ENCODE measurements around the gene ZFAND5. TPM values are rescaled to one million over a fixed set of nuclear protein-coding genes. Genes with fewer than 3 reads are reported as not detected.

ZFAND5 gene
- 377 TPM for total RNA-seq
- long read RNA-seq, transcript ZFAND5-205 (7 exons, 2,785 nt): minor isoform, 36 of 137 reads
- long read RNA-seq, transcript ZFAND5-204 (6 exons, 2,686 nt): major isoform, 54 of 137 reads
- long read RNA-seq, partial matches to known transcripts: 22 of 137 reads
- long read RNA-seq, other reads (novel, unspliced or antisense): 20 of 137 reads

DNA sequence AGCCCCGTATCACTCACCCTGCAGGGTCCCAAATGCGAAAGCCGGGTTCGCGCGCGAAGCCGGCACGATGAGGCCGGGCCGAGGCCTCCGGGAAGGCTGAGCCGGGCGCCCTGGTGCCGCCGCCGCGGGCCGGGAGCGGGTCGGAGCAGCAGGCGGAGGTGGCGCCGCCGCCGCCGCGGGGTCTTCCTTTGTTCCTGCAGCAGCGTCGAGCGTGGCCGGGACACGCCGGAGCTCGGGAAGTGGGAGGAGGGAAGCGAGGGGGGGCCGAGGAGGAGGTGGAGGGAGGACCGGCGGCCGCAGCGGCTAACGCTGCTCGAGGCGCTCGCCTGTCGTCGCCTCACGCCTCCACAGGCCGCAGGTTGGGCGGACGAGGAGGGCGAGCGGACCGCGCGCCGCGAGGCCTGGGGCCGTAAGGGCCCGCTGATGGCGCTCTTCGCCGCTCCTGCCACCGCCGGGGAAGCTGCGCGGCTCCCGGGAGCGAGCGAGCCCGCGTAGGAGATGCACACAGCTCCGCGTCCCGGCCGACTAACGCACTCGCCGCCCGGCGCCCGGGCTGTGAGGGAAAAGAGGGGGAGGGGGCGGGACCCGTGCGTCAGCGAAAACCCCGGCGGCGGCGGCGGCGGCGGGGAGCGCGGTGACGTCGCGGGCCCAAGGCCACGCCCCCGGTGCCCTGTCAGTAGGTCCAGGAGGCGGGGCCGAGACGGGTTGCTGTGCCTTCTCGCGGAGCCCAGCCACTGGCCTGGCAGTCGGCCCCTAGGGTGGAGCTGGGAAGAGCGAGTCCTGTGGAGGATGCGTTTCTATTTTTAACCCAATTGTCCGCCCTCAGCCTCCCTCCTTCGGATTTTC lies at the start of gene ZFAND5:
ZFAND5 (minus strand) TSS at position 530 of the 846 bp plus-strand sequence. CDS start 4,430 bp downstream, outside the sequence.
- DNase-seq (ENCODE audit: low spot score): peak; percentile 97

GRCh38 chr9:72412483-72413040 lies 47.6 kb upstream of the ZFAND5 start:
- DNase-seq (ENCODE audit: low spot score): no peak

DNA sequence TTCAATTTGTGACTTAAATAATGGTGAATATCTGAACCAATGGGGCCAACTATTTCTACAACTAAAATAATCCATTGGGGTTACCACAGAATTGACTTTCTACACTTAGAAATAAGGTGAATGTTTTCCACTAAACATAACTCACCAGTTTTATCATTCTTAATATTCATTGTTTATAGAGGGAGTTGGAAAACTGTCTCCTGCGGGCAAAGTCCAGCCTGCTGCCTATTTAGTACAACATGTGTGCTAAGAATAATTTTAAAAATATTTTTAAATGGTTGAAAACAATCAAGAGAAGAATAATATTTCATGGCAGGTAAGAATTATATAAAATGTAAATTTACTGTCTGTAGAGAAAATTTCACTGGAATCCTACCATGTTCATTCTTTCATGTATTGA lies 45.2 kb upstream of the ZFAND5 start:
- DNase-seq (ENCODE audit: low spot score): no peak

DNA sequence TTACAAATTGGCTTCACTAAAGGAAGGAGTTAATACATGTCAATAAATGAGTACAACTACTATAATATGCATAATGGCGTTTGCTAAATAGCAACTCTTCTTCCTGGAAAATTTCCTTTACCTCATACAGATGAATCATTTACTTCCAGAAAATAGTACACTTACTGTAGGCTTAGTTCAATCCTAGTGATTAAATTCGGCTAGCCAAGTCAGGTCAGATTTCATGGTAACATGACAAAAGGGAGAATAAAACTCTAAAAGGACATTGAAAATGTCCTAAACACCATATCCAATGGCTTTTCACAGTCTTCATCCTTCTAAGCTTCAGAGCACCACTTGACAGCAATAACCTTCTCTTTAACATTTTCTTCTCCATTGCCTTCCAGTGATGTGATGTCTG lies 42.1 kb upstream of the ZFAND5 start:
- no peak for DNase-seq (ENCODE audit: low spot score)

DNA sequence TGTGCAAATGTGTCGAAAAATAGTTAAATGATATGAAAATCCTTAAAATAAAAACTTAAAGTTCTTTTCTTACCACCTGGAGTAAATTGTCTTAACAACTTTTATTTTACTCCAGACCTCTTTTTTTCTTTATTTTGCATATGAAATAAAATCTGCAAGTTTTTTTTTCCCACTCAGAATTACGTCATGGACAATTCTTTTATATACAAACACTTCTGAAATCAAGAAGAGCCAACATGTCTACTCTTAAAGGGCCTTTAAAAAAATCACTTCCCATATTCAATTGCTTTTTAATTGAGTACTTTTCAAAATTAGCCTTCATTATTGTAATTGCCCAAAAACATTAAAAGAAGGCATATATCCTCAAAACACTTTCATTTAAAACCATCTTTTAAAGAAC lies 37.7 kb upstream of the ZFAND5 start:
- DNase-seq (ENCODE audit: low spot score): no peak

DNA sequence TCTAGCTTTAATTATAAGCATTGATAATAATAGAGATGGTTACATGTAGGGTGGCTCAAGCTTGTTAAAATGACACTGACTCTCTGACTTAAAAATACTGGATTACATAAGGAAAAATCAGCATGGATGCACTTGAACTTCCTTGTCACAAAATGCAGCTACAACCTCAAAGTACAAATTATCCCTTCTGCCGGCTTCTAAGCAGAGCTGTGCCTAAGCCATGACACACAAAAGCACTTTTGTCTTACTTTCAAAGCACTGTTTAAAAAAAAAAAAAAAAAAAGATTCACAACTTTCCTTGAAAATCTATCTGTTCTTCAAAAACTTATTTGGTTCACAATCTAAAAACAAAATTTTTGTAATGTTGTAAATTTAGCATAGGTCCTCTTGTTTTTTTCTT lies 36.4 kb upstream of the ZFAND5 start:
- no peak for DNase-seq (ENCODE audit: low spot score)

DNA sequence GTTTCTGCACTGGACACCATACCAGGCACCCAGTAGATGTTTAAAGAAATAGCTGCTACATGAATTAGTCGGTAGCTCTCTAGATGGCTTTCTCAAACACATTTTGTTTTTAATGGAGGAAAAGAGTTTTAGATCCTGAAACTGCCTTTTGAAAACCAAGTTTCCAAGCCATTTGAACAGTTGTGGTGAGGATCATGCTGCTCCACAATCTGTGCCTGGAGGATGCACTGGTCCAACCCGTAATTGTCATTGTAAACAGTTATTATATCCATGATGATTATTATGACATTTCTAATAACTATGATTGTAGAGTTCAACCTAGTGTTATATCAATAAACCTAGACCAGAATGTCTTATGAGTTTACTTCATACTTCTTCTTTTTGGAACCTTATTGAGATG lies 35.9 kb upstream of the ZFAND5 start:
- no peak for DNase-seq (ENCODE audit: low spot score)

- no peak for DNase-seq (ENCODE audit: low spot score)
These were observed 34.4 kb upstream of the ZFAND5 start for GRCh38 chr9:72399391-72399790.

GRCh38 chr9:72396247-72397091 lies 31.5 kb upstream of the ZFAND5 start:
- no peak for DNase-seq (ENCODE audit: low spot score)

GRCh38 chr9:72394066-72394465 lies 29.1 kb upstream of the ZFAND5 start:
- DNase-seq (ENCODE audit: low spot score): no peak

DNA sequence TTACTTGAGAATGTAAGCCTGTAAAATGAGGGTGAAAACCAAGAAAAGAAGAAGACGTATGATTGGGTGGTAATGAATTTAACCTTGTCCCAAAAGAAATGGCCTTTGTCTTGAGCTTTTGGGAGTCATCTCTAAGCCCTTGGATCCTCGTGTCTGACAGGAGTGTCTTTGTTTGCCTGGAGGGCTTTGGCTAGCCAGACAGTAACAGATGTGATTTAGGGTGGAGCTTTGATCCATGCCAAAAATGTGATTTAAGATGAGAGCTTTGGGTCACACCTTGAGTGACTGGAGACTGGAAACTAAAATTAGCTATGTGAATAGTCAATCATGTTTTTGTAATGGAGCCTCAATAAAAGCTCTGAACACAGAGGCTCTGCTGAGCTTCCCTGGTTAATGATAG lies 25.9 kb upstream of the ZFAND5 start:
- DNase-seq (ENCODE audit: low spot score): no peak

GRCh38 chr9:72386186-72386585 lies 21.2 kb upstream of the ZFAND5 start:
- DNase-seq (ENCODE audit: low spot score): no peak

- DNase-seq (ENCODE audit: low spot score): no peak
These were observed 19.9 kb upstream of the ZFAND5 start for GRCh38 chr9:72384710-72385485.

DNA sequence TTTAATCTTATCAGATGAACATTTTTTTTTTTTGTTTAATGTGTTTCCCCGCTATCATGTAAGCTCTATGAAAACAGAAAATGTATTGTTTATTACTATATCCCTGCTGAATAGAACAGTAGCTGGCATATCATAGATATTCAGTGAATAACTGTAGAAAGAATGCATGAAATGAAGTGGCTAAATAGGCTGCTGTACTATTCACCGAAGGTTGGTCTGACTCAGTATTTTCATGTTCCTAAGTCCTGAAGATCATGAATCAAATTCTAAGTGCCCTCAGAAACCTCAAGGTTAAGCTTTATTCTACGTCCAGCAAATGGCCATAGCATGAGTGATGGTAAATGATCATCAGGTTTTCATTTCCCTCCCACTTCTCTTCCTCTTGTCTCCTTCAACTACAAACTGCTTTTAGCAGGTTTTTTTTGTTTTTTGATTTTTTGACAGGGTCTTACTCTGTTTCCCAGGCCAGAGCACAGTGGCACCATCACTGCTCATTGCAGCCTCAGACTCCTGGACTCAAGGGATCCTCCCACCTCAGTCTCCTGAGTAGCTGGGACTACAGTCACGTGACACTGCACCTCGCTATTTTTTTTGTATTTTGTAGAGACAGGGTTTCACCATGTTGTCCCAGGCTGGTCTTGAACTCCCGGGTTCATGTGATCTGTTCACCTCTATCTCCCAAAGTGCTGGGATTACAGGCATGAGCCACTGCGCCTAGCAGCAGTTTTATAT lies 19.1 kb upstream of the ZFAND5 start:
- no peak for DNase-seq (ENCODE audit: low spot score)

- DNase-seq (ENCODE audit: low spot score): no peak
These were observed 17.4 kb upstream of the ZFAND5 start for GRCh38 chr9:72382405-72382804.

DNA sequence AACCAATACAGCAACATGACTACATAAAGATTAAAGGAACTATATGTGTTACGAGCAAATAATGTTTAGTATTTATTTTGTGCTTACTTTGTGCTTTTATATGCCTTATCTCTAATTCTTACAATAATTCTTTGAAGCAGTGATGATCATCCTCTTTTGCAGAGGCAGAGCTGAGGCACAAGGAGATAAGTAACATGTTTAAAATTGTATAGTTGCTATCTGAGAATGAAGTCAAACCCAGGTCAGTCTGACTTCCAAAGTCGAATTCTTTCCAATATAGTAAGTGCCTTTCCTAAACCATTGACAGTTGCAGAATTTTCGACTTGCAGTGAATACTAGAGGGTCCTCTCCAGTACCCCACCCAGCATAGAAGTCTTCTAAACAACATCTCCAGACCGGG lies 12.0 kb upstream of the ZFAND5 start:
- no peak for DNase-seq (ENCODE audit: low spot score)

DNA sequence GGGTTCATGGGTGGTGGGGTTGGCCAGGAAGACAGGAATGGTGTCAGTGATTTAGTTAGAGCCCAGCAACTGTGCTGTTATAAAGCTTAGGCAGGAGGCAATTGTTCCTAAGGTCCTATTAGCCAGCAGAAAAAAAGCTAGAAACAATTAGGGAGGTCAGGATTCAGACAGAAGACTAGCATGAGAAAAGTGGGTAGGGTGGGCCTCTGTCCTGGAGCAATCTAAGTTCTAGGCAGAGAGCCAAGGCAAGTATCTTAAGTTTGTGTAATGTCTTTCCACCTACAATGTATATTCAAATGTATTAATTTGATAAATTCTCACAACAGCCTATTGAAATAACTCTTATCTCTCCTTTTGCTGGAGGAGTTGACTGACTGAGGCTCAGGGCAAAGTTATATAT lies 6.1 kb upstream of the ZFAND5 start:
- no peak for DNase-seq (ENCODE audit: low spot score)

- DNase-seq (ENCODE audit: low spot score): peak; percentile 96
These were observed 683 bp upstream of the ZFAND5 start for GRCh38 chr9:72365525-72366256.

DNA sequence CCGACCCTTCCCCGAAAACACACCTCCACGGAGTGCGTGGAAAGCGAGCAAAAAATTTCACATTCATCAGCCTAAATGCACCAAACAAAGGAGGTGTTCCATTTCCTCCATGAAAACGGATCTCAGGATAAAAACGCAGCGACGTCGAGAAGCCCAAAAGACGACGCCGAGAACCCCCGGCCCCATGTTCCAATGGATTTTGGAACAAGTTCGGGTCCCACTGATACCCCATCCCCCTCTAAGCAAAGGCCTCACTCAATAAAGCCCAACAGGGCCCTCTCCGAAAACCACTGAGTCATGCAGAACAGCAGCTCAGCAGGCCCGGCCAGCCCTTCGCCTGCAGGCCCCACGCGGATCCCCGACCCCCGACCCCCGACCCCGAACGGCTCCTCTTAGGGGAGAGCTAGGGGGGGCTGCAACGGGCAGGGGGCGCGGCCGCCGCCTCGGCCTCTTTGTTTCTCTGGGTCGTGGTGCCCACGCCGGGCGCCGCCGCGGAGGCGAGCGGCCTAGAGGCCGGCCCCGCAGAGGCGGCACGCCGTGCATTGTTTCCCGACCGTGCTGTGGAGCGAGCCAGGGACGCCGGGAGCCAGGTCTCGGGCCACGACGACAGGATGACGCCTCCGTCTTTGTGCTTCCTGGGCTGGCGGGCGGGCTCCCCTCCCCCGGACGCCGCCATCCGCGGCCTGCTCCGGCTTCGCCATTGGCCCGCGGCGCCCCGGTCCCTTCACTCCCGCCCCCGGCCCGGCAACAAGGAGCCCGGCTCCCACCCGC lies 915 bp downstream of the ZFAND5 start:
- DNase-seq (ENCODE audit: low spot score): peak; percentile 91

All from mesenteric fat pad (tissue), 1 donor.